ENCODE measurements around the gene EIF4B. TPM values are rescaled to one million over a fixed set of nuclear protein-coding genes. Genes with fewer than 3 reads are reported as not detected.

The EIF4B gene
- total RNA-seq, 1 experiment from 2014 or later, result 713 TPM

DNA sequence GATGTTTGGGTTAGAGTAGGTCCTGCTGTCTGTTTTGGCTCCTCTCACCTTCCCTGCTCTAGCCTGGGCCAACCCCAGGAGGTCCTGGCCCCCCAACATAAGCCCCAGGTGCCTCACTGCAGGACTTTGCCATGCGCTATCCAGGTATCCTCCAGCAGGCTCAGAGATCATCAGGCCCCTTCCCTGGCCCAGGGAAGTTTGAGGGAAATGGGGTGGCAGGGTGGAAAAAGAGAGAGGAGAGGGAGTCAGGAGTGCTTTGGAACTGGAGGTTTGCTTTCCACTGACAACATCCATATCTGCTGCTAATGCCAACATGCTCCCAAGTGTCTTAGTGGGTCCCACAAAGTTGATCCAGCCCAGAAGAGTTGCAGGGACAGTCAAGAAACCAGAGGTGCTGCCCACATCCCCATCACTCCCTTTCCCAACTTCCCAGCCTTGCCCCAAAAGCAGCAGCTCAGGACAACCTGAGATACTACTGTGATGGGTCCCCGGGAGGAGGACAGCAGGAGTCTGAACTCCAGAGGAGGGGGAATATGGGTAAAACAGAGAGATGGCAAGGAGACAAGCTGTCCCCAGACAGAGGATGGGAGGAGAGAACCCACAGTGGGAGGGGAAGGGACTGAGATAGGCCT, 44.3 kb downstream of the EIF4B start:
- Histone ChIP-seq H3T11ph (ENCODE audit: low read length) (no peak overlapping the region), H2AFZ (ENCODE audit: low read length) (no peak overlapping the region), H4K91ac (ENCODE audit: insufficient read length, low read depth, low read length) (no peak overlapping the region), H3K56ac (ENCODE audit: insufficient read length, low read depth, low read length) (no peak overlapping the region), H2BK120ac (ENCODE audit: low read depth, low read length, poor library complexity, severe bottlenecking) (no peak overlapping the region), H3K14ac (ENCODE audit: insufficient read depth, low read length) (no peak overlapping the region), H4K8ac (replicated peaks; ENCODE audit: insufficient read length, low read depth, low read length) (no peak overlapping the region), H3K4ac (ENCODE audit: low read depth, low read length) (no peak overlapping the region), H3K9ac (ENCODE audit: extremely low read depth, insufficient read length, low read length) (no peak overlapping the region), H3K23ac (ENCODE audit: insufficient read length, low read depth, low read length) (no peak overlapping the region), H3K4me1 (ENCODE audit: insufficient read depth, low read length) (peaks cover 25% of the 10 kb centered on the region; the same call in 1 of the 2 replicates), H3K27ac (ENCODE audit: insufficient read length, low read depth, low read length) (no peak overlapping the region), H3K4me2 (ENCODE audit: insufficient read depth, insufficient read length, low read length) (peak overlapping the region; percentile 46), H2AK5ac (ENCODE audit: insufficient read length, low read length) (no peak overlapping the region), H4K5ac (ENCODE audit: insufficient read length, low read depth, low read length) (no peak overlapping the region), H2BK5ac (ENCODE audit: insufficient read length, low read length) (no peak overlapping the region), H4K20me1 (ENCODE audit: control insufficient read depth, insufficient read depth, insufficient read length) (no peaks in the 10 kb centered on the region), H3K9me3 (ENCODE audit: control insufficient read depth, low read depth, low read length) (no peaks in the 10 kb centered on the region), H3K79me1 (ENCODE audit: insufficient read depth, low read depth, low read length, poor library complexity, severe bottlenecking) (no peaks in the 10 kb centered on the region), H2BK20ac (ENCODE audit: low read depth, low read length, poor library complexity, severe bottlenecking) (no peak overlapping the region), H3K27me3 (ENCODE audit: insufficient read depth, low read length) (no peaks in the 10 kb centered on the region; the same call in 1 of the 2 replicates), H2BK15ac (ENCODE audit: low read depth, low read length) (no peak overlapping the region), H3K79me2 (ENCODE audit: insufficient read depth, low read length) (no peaks in the 10 kb centered on the region; the same call in 1 of the 2 replicates), H2BK12ac (ENCODE audit: insufficient read length, low read depth, low read length) (no peak overlapping the region), H3K23me2 (ENCODE audit: insufficient read length, low read depth, low read length, poor library complexity, severe bottlenecking) (peaks cover 15% of the 10 kb centered on the region), H3K18ac (ENCODE audit: insufficient read length, low read depth, low read length) (no peak overlapping the region)
- Mint-ChIP-seq H3K9me3 (no peaks in the 10 kb centered on the region; a peak in 1 of 5 replicates), H3K36me3 (ENCODE audit: insufficient read depth in 1 of 3, low read depth in 3 of 3) (peaks cover 6 to 8% (median 7%) of the 10 kb centered on the region in 3 experiments; a peak in 5 of 7 replicates), H3K27me3 (ENCODE audit: low read depth) (peaks cover 16% of the 10 kb centered on the region), H3K4me3 (peak overlapping the region; percentile 38 to 69), H3K4me1 (peaks cover 50 to 61% of the 10 kb centered on the region in 2 experiments), H3K27ac (peak overlapping the region in 1 of 3 experiments; percentile 6; a peak in 1 of 7 replicates)
- WGBS (ENCODE audit: extremely low coverage, insufficient read length, low lambda C conversion rate), result no CpG with 5 or more reads among the region's 2 CpGs
- TF ChIP-seq, protein P1, sequence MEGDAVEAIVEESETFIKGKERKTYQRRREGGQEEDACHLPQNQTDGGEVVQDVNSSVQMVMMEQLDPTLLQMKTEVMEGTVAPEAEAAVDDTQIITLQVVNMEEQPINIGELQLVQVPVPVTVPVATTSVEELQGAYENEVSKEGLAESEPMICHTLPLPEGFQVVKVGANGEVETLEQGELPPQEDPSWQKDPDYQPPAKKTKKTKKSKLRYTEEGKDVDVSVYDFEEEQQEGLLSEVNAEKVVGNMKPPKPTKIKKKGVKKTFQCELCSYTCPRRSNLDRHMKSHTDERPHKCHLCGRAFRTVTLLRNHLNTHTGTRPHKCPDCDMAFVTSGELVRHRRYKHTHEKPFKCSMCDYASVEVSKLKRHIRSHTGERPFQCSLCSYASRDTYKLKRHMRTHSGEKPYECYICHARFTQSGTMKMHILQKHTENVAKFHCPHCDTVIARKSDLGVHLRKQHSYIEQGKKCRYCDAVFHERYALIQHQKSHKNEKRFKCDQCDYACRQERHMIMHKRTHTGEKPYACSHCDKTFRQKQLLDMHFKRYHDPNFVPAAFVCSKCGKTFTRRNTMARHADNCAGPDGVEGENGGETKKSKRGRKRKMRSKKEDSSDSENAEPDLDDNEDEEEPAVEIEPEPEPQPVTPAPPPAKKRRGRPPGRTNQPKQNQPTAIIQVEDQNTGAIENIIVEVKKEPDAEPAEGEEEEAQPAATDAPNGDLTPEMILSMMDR (conservative IDR thresholded peaks at IDR 0.05), result no peak
- no peak for DNase-seq
